Hepatocyte (in vitro differentiated cells): ENCODE results near the gene CASP7.

Experiments
- EZH2 ChIP-seq: fragments of 200-600 bp; sonication (generic); IDR thresholded peaks from 2 replicates; pipeline ENCODE4 v1.6.1; 2016; ENCODE audit warnings: antibody characterized with exemption, mild to moderate bottlenecking, borderline replicate concordance
- TF ChIP-seq, protein P1 (sequence below): fragments of 200-600 bp; sonication (generic); IDR thresholded peaks from 2 replicates; pipeline ENCODE4 v1.5.1; 2016; ENCODE audit warnings: antibody characterized with exemption, mild to moderate bottlenecking; ENCODE audit not compliant: poor library complexity

DNA sequence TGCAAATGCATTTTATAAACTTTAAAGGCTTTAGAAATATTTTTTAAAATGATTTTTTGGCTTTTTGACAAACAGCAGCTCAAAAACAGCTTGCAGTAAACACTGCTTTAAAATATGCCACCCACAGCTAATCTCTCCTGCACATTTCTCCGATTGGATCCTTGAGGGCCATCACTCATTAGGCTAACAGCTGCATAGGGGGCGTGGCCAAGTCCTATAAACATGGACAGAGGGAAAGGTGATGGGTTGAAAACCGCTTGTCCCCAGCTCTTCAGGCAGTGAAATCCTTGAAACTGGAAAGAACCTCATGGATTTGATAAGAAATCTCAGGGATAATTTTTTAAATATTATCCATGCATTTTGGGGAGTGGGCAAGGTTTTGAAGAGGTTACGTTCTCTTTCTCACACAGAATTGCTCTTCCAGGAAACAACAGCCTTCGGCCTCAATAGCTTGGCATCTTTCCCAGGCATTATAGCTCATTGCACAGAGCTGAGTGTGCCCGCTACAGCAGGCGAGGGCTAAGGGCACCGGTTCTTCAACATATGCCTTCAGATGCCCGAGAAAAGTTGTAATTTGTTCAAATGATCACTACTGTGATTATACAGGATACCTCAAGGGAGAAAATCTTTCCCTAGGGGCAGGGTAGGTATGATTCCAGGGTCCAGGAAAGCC lies 73.4 kb downstream of the CASP7 start:
- TF ChIP-seq, protein P1, sequence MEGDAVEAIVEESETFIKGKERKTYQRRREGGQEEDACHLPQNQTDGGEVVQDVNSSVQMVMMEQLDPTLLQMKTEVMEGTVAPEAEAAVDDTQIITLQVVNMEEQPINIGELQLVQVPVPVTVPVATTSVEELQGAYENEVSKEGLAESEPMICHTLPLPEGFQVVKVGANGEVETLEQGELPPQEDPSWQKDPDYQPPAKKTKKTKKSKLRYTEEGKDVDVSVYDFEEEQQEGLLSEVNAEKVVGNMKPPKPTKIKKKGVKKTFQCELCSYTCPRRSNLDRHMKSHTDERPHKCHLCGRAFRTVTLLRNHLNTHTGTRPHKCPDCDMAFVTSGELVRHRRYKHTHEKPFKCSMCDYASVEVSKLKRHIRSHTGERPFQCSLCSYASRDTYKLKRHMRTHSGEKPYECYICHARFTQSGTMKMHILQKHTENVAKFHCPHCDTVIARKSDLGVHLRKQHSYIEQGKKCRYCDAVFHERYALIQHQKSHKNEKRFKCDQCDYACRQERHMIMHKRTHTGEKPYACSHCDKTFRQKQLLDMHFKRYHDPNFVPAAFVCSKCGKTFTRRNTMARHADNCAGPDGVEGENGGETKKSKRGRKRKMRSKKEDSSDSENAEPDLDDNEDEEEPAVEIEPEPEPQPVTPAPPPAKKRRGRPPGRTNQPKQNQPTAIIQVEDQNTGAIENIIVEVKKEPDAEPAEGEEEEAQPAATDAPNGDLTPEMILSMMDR = no peak
- no peak for TF ChIP-seq EZH2
